Activated T-helper 1 cell treated with anti-CD3 and anti-CD28 coated beads, Interleukin-12 subunit alpha, Interleukin-12 subunit beta, Interleukin-2, Interleukin-4 antibody, amounts not matched to agents 30 ng/mL and 10 ng/mL and 1 ng/mL, durations not matched to agents 14 hours and 24 hours and 36 hours (primary cell): ENCODE measurements around the gene VPS33B. TPM values are rescaled to one million over a fixed set of nuclear protein-coding genes. Genes with fewer than 3 reads are reported as not detected.
A peak's percentile ranks its signal among the peaks of the same experiment; 100 is the strongest.

ENCODE experiments used
- DNase-seq: peaks from one replicate; pipeline ENCODE4 v3.0.0; 2021; ENCODE audit warnings: low spot score
- H3K27ac Mint-ChIP-seq: one replicate; pipeline ENCODE4 v1.8.0; 2021; ENCODE audit warnings: mild to moderate bottlenecking, mixed read lengths
- H3K27me3 Mint-ChIP-seq: one replicate; pipeline ENCODE4 v1.8.0; 2022; ENCODE audit warnings: mild to moderate bottlenecking, moderate library complexity, mixed read lengths; ENCODE audit not compliant: insufficient read depth
- H3K36me3 Mint-ChIP-seq: one replicate; pipeline ENCODE4 v1.8.0; 2021; ENCODE audit warnings: low read depth, mixed read lengths
- H3K4me1 Mint-ChIP-seq: one replicate; pipeline ENCODE4 v1.8.0; 2021; ENCODE audit warnings: low read depth, mixed read lengths
- H3K4me3 Mint-ChIP-seq: one replicate; pipeline ENCODE4 v1.8.0; 2021; ENCODE audit warnings: mild to moderate bottlenecking, moderate library complexity, mixed read lengths
- H3K9me3 Mint-ChIP-seq: one replicate; pipeline ENCODE4 v1.8.0; 2021; ENCODE audit warnings: mixed read lengths
- intact Hi-C: fragments of 100-400 bp; cut with micrococcal nuclease; formaldehyde crosslinking; loops from one replicate; pipeline ENCODE4 v1.15.1; 2024
- total RNA-seq: library from RNA; stranded (reverse); gene quantifications from 2 replicates; pipeline ENCODE4 v1.2.3, GENCODE V29; 2022

VPS33B gene
- total RNA-seq, 1 donor from 2014 or later, result 20.8 TPM

- intact Hi-C loops, result no loop called here
- Mint-ChIP-seq H3K27me3 (no peaks in the 10 kb centered on the region), H3K27ac (peak overlapping the region; percentile 59), H3K4me3 (peak overlapping the region; percentile 8), H3K9me3 (no peaks in the 10 kb centered on the region), H3K36me3 (peaks cover 19% of the 10 kb centered on the region), H3K4me1 (peaks cover 49% of the 10 kb centered on the region)
- DNase-seq, result no peak
These were observed 34.1 kb downstream of the VPS33B start for GRCh38 chr15:90988296-90988695.

GRCh38 chr15:90987561-90988141, 34.7 kb downstream of the VPS33B start:
- Mint-ChIP-seq H3K4me3 (no peak overlapping the region), H3K9me3 (no peaks in the 10 kb centered on the region), H3K27me3 (no peaks in the 10 kb centered on the region), H3K36me3 (peaks cover 24% of the 10 kb centered on the region), H3K4me1 (peaks cover 49% of the 10 kb centered on the region), H3K27ac (peak overlapping the region; percentile 20)
- intact Hi-C loops, result no loop called here
- no peak for DNase-seq

GRCh38 chr15:90986790-90987507, 35.4 kb downstream of the VPS33B start:
- DNase-seq, result no peak
- Mint-ChIP-seq H3K27me3 (no peaks in the 10 kb centered on the region), H3K4me3 (no peak overlapping the region), H3K4me1 (peaks cover 49% of the 10 kb centered on the region), H3K27ac (peak overlapping the region; percentile 74), H3K9me3 (no peaks in the 10 kb centered on the region), H3K36me3 (peaks cover 26% of the 10 kb centered on the region)
- intact Hi-C loops, result no loop called here

GRCh38 chr15:90982135-90982534, 40.3 kb downstream of the VPS33B start:
- Mint-ChIP-seq H3K4me1 (peaks cover 34% of the 10 kb centered on the region), H3K9me3 (no peaks in the 10 kb centered on the region), H3K27me3 (no peaks in the 10 kb centered on the region), H3K27ac (peak overlapping the region; percentile 67), H3K36me3 (peaks cover 51% of the 10 kb centered on the region), H3K4me3 (peak overlapping the region; percentile 17)
- intact Hi-C loops, result loop anchor here (1.0 kb wide), 1 partner anchor 10 kb away; no protein-coding TSS in a partner anchor
- DNase-seq, result no peak

GRCh38 chr15:90981681-90982080, 40.7 kb downstream of the VPS33B start:
- H3K4me3 Mint-ChIP-seq, result no peak overlapping the region
- intact Hi-C loops, result loop anchor here (1.0 to 2.0 kb wide), 2 partner anchors 11 to 15 kb away; no protein-coding TSS in a partner anchor
- H3K36me3 Mint-ChIP-seq, result peaks cover 53% of the 10 kb centered on the region
- H3K27me3 Mint-ChIP-seq, result no peaks in the 10 kb centered on the region
- no peak for DNase-seq
- H3K4me1 Mint-ChIP-seq, result peaks cover 31% of the 10 kb centered on the region
- no peaks in the 10 kb centered on the region for H3K9me3 Mint-ChIP-seq
- peak overlapping the region; percentile 67 for H3K27ac Mint-ChIP-seq

- peaks cover 31% of the 10 kb centered on the region for H3K4me1 Mint-ChIP-seq
- peak overlapping the region; percentile 61 for H3K27ac Mint-ChIP-seq
- no peak for DNase-seq
- H3K36me3 Mint-ChIP-seq, result peaks cover 60% of the 10 kb centered on the region
- H3K4me3 Mint-ChIP-seq, result no peak overlapping the region
- H3K9me3 Mint-ChIP-seq, result no peaks in the 10 kb centered on the region
- intact Hi-C loops, result no loop called here
- no peaks in the 10 kb centered on the region for H3K27me3 Mint-ChIP-seq
These were observed 42.8 kb downstream of the VPS33B start for GRCh38 chr15:90979582-90979981.

GRCh38 chr15:90974216-90974615, 48.2 kb downstream of the VPS33B start:
- H3K27ac Mint-ChIP-seq, result no peak overlapping the region
- H3K27me3 Mint-ChIP-seq, result no peaks in the 10 kb centered on the region
- intact Hi-C loops, result no loop called here
- DNase-seq, result no peak
- H3K4me3 Mint-ChIP-seq, result no peak overlapping the region
- no peaks in the 10 kb centered on the region for H3K9me3 Mint-ChIP-seq
- H3K4me1 Mint-ChIP-seq, result no peaks in the 10 kb centered on the region
- peaks cover 51% of the 10 kb centered on the region for H3K36me3 Mint-ChIP-seq

GRCh38 chr15:90972133-90972532, 50.3 kb downstream of the VPS33B start:
- intact Hi-C loops, result no loop called here
- Mint-ChIP-seq H3K27me3 (no peaks in the 10 kb centered on the region), H3K9me3 (no peaks in the 10 kb centered on the region), H3K4me1 (no peaks in the 10 kb centered on the region), H3K27ac (no peak overlapping the region), H3K4me3 (no peak overlapping the region), H3K36me3 (peaks cover 49% of the 10 kb centered on the region)
- no peak for DNase-seq

- Mint-ChIP-seq H3K4me3 (no peak overlapping the region), H3K27me3 (no peaks in the 10 kb centered on the region), H3K9me3 (no peaks in the 10 kb centered on the region), H3K27ac (no peak overlapping the region), H3K4me1 (no peaks in the 10 kb centered on the region), H3K36me3 (peaks cover 48% of the 10 kb centered on the region)
- intact Hi-C loops, result no loop called here
- no peak for DNase-seq
These were observed 52.1 kb downstream of the VPS33B start for GRCh38 chr15:90970274-90970673.

GRCh38 chr15:90968434-90968833, 54.0 kb downstream of the VPS33B start:
- Mint-ChIP-seq H3K4me3 (no peak overlapping the region), H3K36me3 (peaks cover 48% of the 10 kb centered on the region), H3K9me3 (no peaks in the 10 kb centered on the region), H3K4me1 (no peaks in the 10 kb centered on the region), H3K27ac (no peak overlapping the region), H3K27me3 (no peaks in the 10 kb centered on the region)
- DNase-seq, result no peak
- intact Hi-C loops, result no loop called here

GRCh38 chr15:90967206-90967605, 55.2 kb downstream of the VPS33B start:
- H3K27me3 Mint-ChIP-seq, result no peaks in the 10 kb centered on the region
- H3K9me3 Mint-ChIP-seq, result no peaks in the 10 kb centered on the region
- H3K36me3 Mint-ChIP-seq, result peaks cover 49% of the 10 kb centered on the region
- H3K27ac Mint-ChIP-seq, result no peak overlapping the region
- intact Hi-C loops, result loop anchor here (2.0 kb wide), 1 partner anchor 14 kb away; no protein-coding TSS in a partner anchor
- H3K4me3 Mint-ChIP-seq, result no peak overlapping the region
- H3K4me1 Mint-ChIP-seq, result no peaks in the 10 kb centered on the region
- DNase-seq, result no peak

GRCh38 chr15:90966262-90966661, 56.1 kb downstream of the VPS33B start:
- Mint-ChIP-seq H3K36me3 (peaks cover 55% of the 10 kb centered on the region), H3K4me1 (no peaks in the 10 kb centered on the region), H3K27ac (no peak overlapping the region), H3K27me3 (no peaks in the 10 kb centered on the region), H3K9me3 (no peaks in the 10 kb centered on the region), H3K4me3 (no peak overlapping the region)
- DNase-seq, result no peak
- intact Hi-C loops, result loop anchor here (2.0 kb wide), 1 partner anchor 15 kb away; no protein-coding TSS in a partner anchor

- Mint-ChIP-seq H3K27me3 (no peaks in the 10 kb centered on the region), H3K4me3 (no peak overlapping the region), H3K4me1 (peaks cover 8% of the 10 kb centered on the region), H3K36me3 (peaks cover 49% of the 10 kb centered on the region), H3K27ac (no peak overlapping the region), H3K9me3 (no peaks in the 10 kb centered on the region)
- intact Hi-C loops, result no loop called here
- no peak for DNase-seq
These were observed 60.4 kb downstream of the VPS33B start for GRCh38 chr15:90962021-90962420.
